HCT116 (cell line): ENCODE data around the gene RETREG1. TPM values are rescaled to one million over a fixed set of nuclear protein-coding genes. Genes with fewer than 3 reads are reported as not detected.

Experiments used
- ATAC-seq: fragments of 200-7000 bp; cut with Tn5 transposase; 2 replicates; pipeline ENCODE4 v1.9.1; 2020; ENCODE audit warnings: mild to moderate bottlenecking, moderate library complexity
- BruUV-seq: library from RNA; stranded (reverse); fragments of 400-500 nt; replicated peaks from 2 replicates; lab custom pipeline; 2021; lab: Mats Ljungman, UMichigan
- CTCF ChIA-PET: fragments of 300-600 bp; sonication (Branson Sonifier 250); formaldehyde crosslinking; loops from one replicate; lab custom pipeline; 2021; ENCODE audit warnings: antibody characterized with exemption; lab: Charles Lee
- POLR2A ChIA-PET: fragments of 300-600, 350-600 bp; sonication (Branson Sonifier 250); formaldehyde crosslinking; loops from one replicate; lab custom pipeline; 2021; ENCODE audit warnings: antibody characterized with exemption; lab: Charles Lee
- RAD21 ChIA-PET, 2 experiments: fragments of 300-600 bp; sonication (Branson Sonifier 250); formaldehyde crosslinking; loops; one replicate each; lab custom pipeline; 2023; ENCODE audit warnings: low total read pairs in 2 of 2; ENCODE audit not compliant: uncharacterized antibody in 2 of 2, unreplicated experiment in 2 of 2, low non-redundant PET in 1 of 2; lab: Charles Lee
- DNase-seq: peaks from one replicate; pipeline ENCODE4 v3.0.0-alpha.2; 2010; ENCODE audit warnings: low read depth, low spot score
- H2AFZ ChIP-seq: fragments of 200-600 bp; shearing (Covaris generic), sonication (generic); 2 replicates; pipeline ENCODE4 v1.6.1; 2017; ENCODE audit warnings: low read depth, mixed run types, mixed read lengths, antibody characterized with exemption, low read length; ENCODE audit not compliant: poor library complexity, severe bottlenecking
- H3K27ac ChIP-seq: 2 replicates; pipeline ENCODE4 v1.5.1; 2012; ENCODE audit warnings: low read depth, low read length
- H3K27me3 ChIP-seq: fragments of 200-600 bp; sonication (generic); 2 replicates; pipeline ENCODE4 v1.6.1; 2016; ENCODE audit warnings: mixed run types, low read length, mixed read lengths; ENCODE audit not compliant: insufficient read depth
- H3K36me3 ChIP-seq, 2 experiments: fragments of 200-500 bp in 1 of 2; fragments of 200-600 bp in 1 of 2; sonication (Bioruptor generic) in 1 of 2; sonication (generic) in 1 of 2; 2 replicates each; pipeline versions ENCODE4 v1.5.1 to v1.6.1; 2014 to 2016; ENCODE audit warnings: low read length in 2 of 2, inconsistent platforms in 1 of 2, mixed read lengths in 1 of 2, mixed run types in 1 of 2; ENCODE audit not compliant: insufficient read depth in 2 of 2, control insufficient read depth in 1 of 2
- H3K4me1 ChIP-seq, 2 experiments: fragments of 200-600 bp in 1 of 2; sonication (generic) in 1 of 2; 2 replicates each; pipeline versions ENCODE4 v1.5.1 to v1.6.1; 2012 to 2017; ENCODE audit warnings: low read length in 2 of 2, inconsistent platforms in 1 of 2, mild to moderate bottlenecking in 1 of 2, mixed read lengths in 1 of 2, mixed run types in 1 of 2, moderate library complexity in 1 of 2; ENCODE audit not compliant: insufficient read depth in 2 of 2, control insufficient read depth in 1 of 2
- H3K4me2 ChIP-seq: fragments of 200-600 bp; sonication (generic); 2 replicates; pipeline ENCODE4 v1.6.1; 2017; ENCODE audit warnings: mixed run types, low read length, mixed read lengths
- H3K4me3 ChIP-seq, 2 experiments: fragments of 200-600 bp in 1 of 2; sonication (generic) in 1 of 2; replicated peaks in 1 of 2; 2 replicates each; pipeline ENCODE4 v1.5.1; 2011 to 2016; ENCODE audit warnings: low read length in 2 of 2, control low read depth in 1 of 2, low read depth in 1 of 2, mild to moderate bottlenecking in 1 of 2, mixed read lengths in 1 of 2, mixed run types in 1 of 2
- H3K79me2 ChIP-seq: fragments of 200-600 bp; sonication (generic); 2 replicates; pipeline ENCODE4 v1.6.1; 2017; ENCODE audit warnings: mild to moderate bottlenecking, mixed run types, low read length, moderate library complexity, mixed read lengths; ENCODE audit not compliant: insufficient read depth
- H3K9ac ChIP-seq: fragments of 200-600 bp; sonication (generic); 2 replicates; pipeline ENCODE4 v1.6.1; 2016; ENCODE audit warnings: low read length, mixed read lengths
- H3K9me2 ChIP-seq: fragments of 200-600 bp; sonication (generic), shearing (Covaris generic); 2 replicates; pipeline ENCODE4 v1.6.1; 2017; ENCODE audit warnings: mixed run types, mild to moderate bottlenecking, moderate library complexity; ENCODE audit not compliant: insufficient read depth
- H3K9me3 ChIP-seq, 2 experiments: fragments of 200-500 bp in 1 of 2; fragments of 200-600 bp in 1 of 2; sonication (Bioruptor generic) in 1 of 2; sonication (generic) in 1 of 2; 2 replicates each; pipeline ENCODE4 v1.6.1; 2014 to 2017; ENCODE audit warnings: low read length in 2 of 2, mixed read lengths in 2 of 2, inconsistent platforms in 1 of 2, low read depth in 1 of 2, mild to moderate bottlenecking in 1 of 2, mixed run types in 1 of 2, moderate library complexity in 1 of 2; ENCODE audit not compliant: control insufficient read depth in 1 of 2, insufficient read depth in 1 of 2
- H4K20me1 ChIP-seq: fragments of 200-600 bp; sonication (generic), shearing (Covaris generic); 2 replicates; pipeline ENCODE4 v1.6.1; 2017; ENCODE audit warnings: mixed run types, mild to moderate bottlenecking, moderate library complexity; ENCODE audit not compliant: insufficient read depth
- ATF3 ChIP-seq: IDR thresholded peaks from 2 replicates; pipeline ENCODE4 v1.6.1; 2012
- CBX3 ChIP-seq: IDR thresholded peaks from 2 replicates; pipeline ENCODE4 v1.6.1; 2012; ENCODE audit warnings: low read depth
- CEBPB ChIP-seq: IDR thresholded peaks from 2 replicates; pipeline ENCODE4 v1.6.1; 2012; ENCODE audit warnings: low read depth
- CTCF ChIP-seq, 3 experiments: fragments of 200-600 bp in 1 of 3; sonication (generic) in 1 of 3; IDR thresholded peaks in 2 of 3; conservative IDR thresholded peaks in 1 of 3; 2 replicates each; pipeline ENCODE4 v1.5.1; 2012 to 2017; ENCODE audit warnings: low read depth in 2 of 3, low read length in 2 of 3, antibody characterized with exemption in 1 of 3, borderline replicate concordance in 1 of 3, control low read depth in 1 of 3, mild to moderate bottlenecking in 1 of 3, mixed read lengths in 1 of 3, mixed run types in 1 of 3, moderate library complexity in 1 of 3; ENCODE audit not compliant: insufficient read depth in 1 of 3
- EGR1 ChIP-seq: IDR thresholded peaks from 2 replicates; pipeline ENCODE4 v1.6.1; 2012; ENCODE audit warnings: low read depth
- EZH2phosphoT487 ChIP-seq: fragments of 200-600 bp; IDR thresholded peaks from 2 replicates; pipeline ENCODE4 v1.6.1; 2018; ENCODE audit warnings: antibody characterized with exemption, borderline replicate concordance
- FOSL1 ChIP-seq: IDR thresholded peaks from 2 replicates; pipeline ENCODE4 v1.6.1; 2012; ENCODE audit warnings: low read depth
- JUND ChIP-seq: IDR thresholded peaks from 2 replicates; pipeline ENCODE4 v1.6.1; 2012
- MAX ChIP-seq: IDR thresholded peaks from 2 replicates; pipeline ENCODE4 v1.6.1; 2012
- POLR2A ChIP-seq: IDR thresholded peaks from 2 replicates; pipeline ENCODE4 v1.7.0; 2011; ENCODE audit warnings: borderline replicate concordance; ENCODE audit not compliant: insufficient read depth, insufficient read length; ENCODE audit errors: extremely low read depth
- POLR2AphosphoS5 ChIP-seq: IDR thresholded peaks from 2 replicates; pipeline ENCODE4 v1.6.1; 2011; ENCODE audit warnings: mild to moderate bottlenecking, low read depth, low read length, moderate library complexity
- SIN3A ChIP-seq: IDR thresholded peaks from 2 replicates; pipeline ENCODE4 v1.6.1; 2012; ENCODE audit warnings: low read depth
- SP1 ChIP-seq: IDR thresholded peaks from 2 replicates; pipeline ENCODE4 v1.6.1; 2012; ENCODE audit warnings: low read depth
- TCF7L2 ChIP-seq: IDR thresholded peaks from 2 replicates; pipeline ENCODE4 v1.7.0; 2011; ENCODE audit warnings: borderline replicate concordance, inconsistent platforms; ENCODE audit not compliant: insufficient read depth, insufficient read length; ENCODE audit errors: extremely low read depth
- ZBTB33 ChIP-seq: IDR thresholded peaks from 2 replicates; pipeline ENCODE4 v1.6.1; 2011; ENCODE audit warnings: mild to moderate bottlenecking, low read length, moderate library complexity; ENCODE audit not compliant: insufficient replicate concordance; ENCODE audit errors: extremely low read depth
- ZNF274 ChIP-seq: fragments of 200-500 bp; sonication (Bioruptor generic); IDR thresholded peaks from 2 replicates; pipeline ENCODE4 v1.6.1; 2014; ENCODE audit warnings: mild to moderate bottlenecking, low read depth, low read length, inconsistent platforms
- intact Hi-C: fragments of 100-400 bp; cut with micrococcal nuclease; formaldehyde crosslinking; loops from 2 replicates; pipeline ENCODE4 v1.10.0; 2022
- total RNA-seq: library from RNA; stranded (reverse); gene quantifications from one replicate; pipeline ENCODE4 v1.2.1, GENCODE V29; 2021; ENCODE audit not compliant: unreplicated experiment

Gene RETREG1
- total RNA-seq, 1 experiment from 2014 or later: 6.0 TPM

- H3K36me3 ChIP-seq: no peaks in the 10 kb centered on the region
- no peaks in the 10 kb centered on the region for H3K79me2 ChIP-seq
- no peak overlapping the region for H3K27ac ChIP-seq
- ChIA-PET CTCF (no interaction called here), POLR2A (no interaction called here), RAD21 (no interaction called here)
- H3K9ac ChIP-seq: no peak overlapping the region
- H4K20me1 ChIP-seq: no peaks in the 10 kb centered on the region
- H3K27me3 ChIP-seq: no peaks in the 10 kb centered on the region
- no peaks in the 10 kb centered on the region for H3K9me2 ChIP-seq
- H3K4me1 ChIP-seq: no peaks in the 10 kb centered on the region; a peak in 1 of 4 replicates
- intact Hi-C loops: no loop called here
- DNase-seq (no peak), ATAC-seq (no peak)
- H3K9me3 ChIP-seq: no peaks in the 10 kb centered on the region
- TF ChIP-seq FOSL1: no peak
- no peak for TF ChIP-seq ZBTB33
- no peak for TF ChIP-seq POLR2A
- no peak for TF ChIP-seq ATF3
- no peak for TF ChIP-seq CEBPB
- no peak for TF ChIP-seq MAX
- TF ChIP-seq ZNF274: no peak
- no peak for TF ChIP-seq TCF7L2
- TF ChIP-seq SP1: no peak
- no peak for TF ChIP-seq CBX3
- no peak for TF ChIP-seq CTCF (IDR thresholded peaks at IDR 0.05 in 2 of 3, conservative IDR thresholded peaks at IDR 0.05 in 1 of 3; ENCODE audit: borderline replicate concordance in 1 of 3, insufficient read depth in 1 of 3, low read depth in 2 of 3, low read length in 2 of 3)
- no peak for TF ChIP-seq SIN3A
- TF ChIP-seq JUND: no peak
- TF ChIP-seq EZH2phosphoT487: no peak
- TF ChIP-seq EGR1: no peak
- TF ChIP-seq POLR2AphosphoS5: no peak
- TF ChIP-seq, all 23 proteins: peak for 0
- no TSS peak for BruUV-seq
- no peak overlapping the region for H3K4me3 ChIP-seq
- no peak overlapping the region for H3K4me2 ChIP-seq
- no peak overlapping the region for H2AFZ ChIP-seq
Measured at GRCh38 chr5:16590685-16591084, 26.1 kb downstream of the RETREG1 start.
